Measurements from ENCODE around the gene VIL1. TPM values are rescaled to one million over a fixed set of nuclear protein-coding genes. Genes with fewer than 3 reads are reported as not detected.

Gene VIL1
- total RNA-seq = 100 to 1,000 TPM; 194 to 550 (median 341) TPM
- long read RNA-seq, donor 1, full-length matches to known transcripts = 54 of 110 reads
- long read RNA-seq, donor 1, partial matches to known transcripts = 50 of 110 reads
- long read RNA-seq, donor 1, other reads (novel, unspliced or antisense) = 6 of 110 reads
- long read RNA-seq, donor 2, full-length matches to known transcripts = 53 of 76 reads
- long read RNA-seq, donor 2, partial matches to known transcripts = 12 of 76 reads
- long read RNA-seq, donor 2, other reads (novel, unspliced or antisense) = 11 of 76 reads

DNA sequence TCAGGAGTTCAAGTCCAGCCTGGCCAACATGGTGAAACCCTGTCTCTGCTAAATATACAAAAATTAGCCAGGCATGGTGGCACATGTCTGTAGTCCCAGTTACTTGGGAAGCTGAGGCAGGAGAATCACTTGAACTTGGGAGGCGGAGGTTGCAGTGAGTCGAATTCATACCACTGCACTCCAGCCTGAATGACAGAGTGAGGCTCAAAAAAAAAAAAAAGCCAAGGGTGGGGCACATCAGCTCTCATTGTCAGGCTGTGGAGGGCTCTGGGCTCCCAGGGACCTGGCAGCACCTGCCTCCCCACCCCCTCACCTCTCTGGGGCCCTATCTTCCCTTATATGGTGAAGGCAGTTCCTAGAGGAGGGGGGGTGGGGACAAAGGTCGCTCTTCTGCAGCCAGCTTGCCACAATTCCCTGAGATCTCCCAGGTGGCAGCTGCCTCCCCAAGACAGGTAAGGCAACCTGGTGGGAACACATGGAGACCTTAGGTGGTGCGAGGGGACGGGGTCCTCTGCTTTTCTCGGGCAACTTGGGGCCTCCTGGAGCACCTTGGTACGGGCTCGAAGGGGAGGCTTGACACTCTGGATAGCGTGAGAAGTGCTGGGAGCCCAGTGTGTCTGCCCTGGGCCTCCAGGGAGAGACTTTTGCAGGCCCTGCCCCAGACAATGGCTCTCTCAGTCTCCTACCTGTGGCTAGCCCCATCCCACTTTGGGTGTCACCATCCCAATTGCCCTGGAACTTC, at the start of gene VIL1:
TSS of gene VIL1 (plus strand) at position 407 of the 742 bp plus-strand sequence. CDS start 4,656 bp downstream, outside the sequence.
- H3K4me3 ChIP-seq = peak within 1 kb of the TSS; percentile 25
- no peaks in the 10 kb centered on the region for H3K36me3 ChIP-seq (ENCODE audit: low read depth)
- peak; percentile 89 to 94 (median 90) for DNase-seq
- intact Hi-C loops (cut with DNase I, micrococcal nuclease) = no loop called here
- TF ChIP-seq, protein P1, sequence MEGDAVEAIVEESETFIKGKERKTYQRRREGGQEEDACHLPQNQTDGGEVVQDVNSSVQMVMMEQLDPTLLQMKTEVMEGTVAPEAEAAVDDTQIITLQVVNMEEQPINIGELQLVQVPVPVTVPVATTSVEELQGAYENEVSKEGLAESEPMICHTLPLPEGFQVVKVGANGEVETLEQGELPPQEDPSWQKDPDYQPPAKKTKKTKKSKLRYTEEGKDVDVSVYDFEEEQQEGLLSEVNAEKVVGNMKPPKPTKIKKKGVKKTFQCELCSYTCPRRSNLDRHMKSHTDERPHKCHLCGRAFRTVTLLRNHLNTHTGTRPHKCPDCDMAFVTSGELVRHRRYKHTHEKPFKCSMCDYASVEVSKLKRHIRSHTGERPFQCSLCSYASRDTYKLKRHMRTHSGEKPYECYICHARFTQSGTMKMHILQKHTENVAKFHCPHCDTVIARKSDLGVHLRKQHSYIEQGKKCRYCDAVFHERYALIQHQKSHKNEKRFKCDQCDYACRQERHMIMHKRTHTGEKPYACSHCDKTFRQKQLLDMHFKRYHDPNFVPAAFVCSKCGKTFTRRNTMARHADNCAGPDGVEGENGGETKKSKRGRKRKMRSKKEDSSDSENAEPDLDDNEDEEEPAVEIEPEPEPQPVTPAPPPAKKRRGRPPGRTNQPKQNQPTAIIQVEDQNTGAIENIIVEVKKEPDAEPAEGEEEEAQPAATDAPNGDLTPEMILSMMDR (IDR thresholded peaks at IDR 0.05) = no peak
- peak; percentile 92 for ATAC-seq
- peaks cover 6% of the 10 kb centered on the region for H3K4me1 ChIP-seq (ENCODE audit: low read depth)
- no peaks in the 10 kb centered on the region for H3K9me3 ChIP-seq

DNA sequence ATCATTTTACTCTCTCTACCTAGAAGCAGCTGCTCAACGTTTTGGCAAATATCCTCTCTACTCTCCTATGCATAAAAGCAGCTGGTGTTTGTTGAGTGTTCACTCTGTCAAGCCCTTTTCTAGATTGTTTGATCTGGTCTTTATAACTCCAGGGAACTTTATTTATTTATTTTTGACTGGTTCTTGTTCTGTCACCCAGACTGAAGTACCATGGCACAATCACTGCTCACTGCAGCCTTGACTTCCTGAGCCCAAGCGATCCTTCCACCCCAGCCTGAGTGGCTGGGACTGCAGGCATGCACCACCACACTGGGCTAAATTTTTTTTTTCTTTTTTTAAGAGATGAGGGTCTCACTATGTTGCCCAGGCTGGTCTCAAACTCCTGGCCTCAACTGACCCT, 49.6 kb upstream of the VIL1 start:
- TF ChIP-seq, protein P1 (IDR thresholded peaks at IDR 0.05) = no peak
- Histone ChIP-seq H3K4me1 (ENCODE audit: low read depth) (peaks cover 9% of the 10 kb centered on the region), H3K4me3 (no peak overlapping the region), H3K36me3 (ENCODE audit: low read depth) (no peaks in the 10 kb centered on the region), H3K9me3 (no peaks in the 10 kb centered on the region)
- DNase-seq = no peak
- ATAC-seq = peak; percentile 7
- intact Hi-C loops (cut with DNase I, micrococcal nuclease) = no loop called here

DNA sequence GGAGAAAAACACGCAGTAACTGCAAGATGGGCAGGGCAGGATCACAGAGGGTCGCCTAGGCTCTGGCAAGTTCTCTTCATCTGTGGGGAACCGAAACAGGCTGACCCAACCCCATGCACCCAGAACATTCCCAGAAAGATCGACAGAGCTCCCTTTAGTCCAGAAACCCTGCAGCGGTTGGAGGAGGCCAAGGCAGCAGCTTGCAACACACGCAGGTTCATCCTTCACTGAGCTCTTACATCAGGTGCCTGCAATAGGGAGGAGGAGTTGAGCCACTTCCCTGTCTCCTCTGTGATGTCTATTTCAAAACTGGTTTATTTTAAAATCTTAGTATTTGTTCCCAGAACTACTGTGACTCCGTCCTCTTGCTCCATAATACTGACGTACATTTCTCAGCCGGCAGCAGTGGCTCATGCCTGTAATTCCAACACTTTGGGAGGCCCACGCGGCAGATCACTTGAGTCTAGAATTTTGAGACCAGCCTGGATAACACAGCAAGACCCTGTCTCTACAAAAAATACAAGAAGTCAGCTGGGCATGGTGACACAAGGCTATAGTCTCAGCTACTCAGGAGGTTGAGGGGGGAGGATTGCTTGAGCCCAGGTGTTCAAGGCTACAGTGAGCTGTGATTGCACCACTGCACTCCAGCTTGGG, 48.4 kb upstream of the VIL1 start:
- intact Hi-C loops (cut with DNase I, micrococcal nuclease) = no loop called here
- peaks cover 9% of the 10 kb centered on the region for H3K4me1 ChIP-seq (ENCODE audit: low read depth)
- H3K9me3 ChIP-seq = no peaks in the 10 kb centered on the region
- ATAC-seq (peak; percentile 18), DNase-seq (no peak)
- TF ChIP-seq, protein P1 (IDR thresholded peaks at IDR 0.05) = no peak
- H3K4me3 ChIP-seq = no peak overlapping the region
- H3K36me3 ChIP-seq (ENCODE audit: low read depth) = no peaks in the 10 kb centered on the region

DNA sequence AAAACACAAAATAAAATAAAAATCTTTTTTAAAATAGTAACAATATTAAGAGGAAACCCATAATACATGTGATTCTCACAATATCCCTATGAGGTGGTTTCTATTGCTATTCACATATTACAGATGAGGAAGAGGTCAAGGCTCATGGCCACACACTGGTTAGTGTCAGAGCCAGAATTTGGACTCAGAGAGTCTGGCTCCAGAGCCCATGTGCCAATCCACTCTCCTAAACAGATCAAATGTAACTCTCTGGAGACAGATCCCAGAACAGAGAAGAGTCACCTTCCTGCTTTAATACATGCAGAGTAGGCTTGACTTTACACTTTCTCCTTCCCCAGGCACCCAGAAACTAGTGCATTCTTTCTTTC, 47.0 kb upstream of the VIL1 start:
- H3K9me3 ChIP-seq = no peaks in the 10 kb centered on the region
- intact Hi-C loops (cut with DNase I, micrococcal nuclease) = no loop called here
- H3K4me1 ChIP-seq (ENCODE audit: low read depth) = peaks cover 9% of the 10 kb centered on the region
- H3K4me3 ChIP-seq = no peak overlapping the region
- ATAC-seq = no peak
- TF ChIP-seq, protein P1 (IDR thresholded peaks at IDR 0.05) = no peak
- DNase-seq = no peak
- H3K36me3 ChIP-seq (ENCODE audit: low read depth) = no peaks in the 10 kb centered on the region

DNA sequence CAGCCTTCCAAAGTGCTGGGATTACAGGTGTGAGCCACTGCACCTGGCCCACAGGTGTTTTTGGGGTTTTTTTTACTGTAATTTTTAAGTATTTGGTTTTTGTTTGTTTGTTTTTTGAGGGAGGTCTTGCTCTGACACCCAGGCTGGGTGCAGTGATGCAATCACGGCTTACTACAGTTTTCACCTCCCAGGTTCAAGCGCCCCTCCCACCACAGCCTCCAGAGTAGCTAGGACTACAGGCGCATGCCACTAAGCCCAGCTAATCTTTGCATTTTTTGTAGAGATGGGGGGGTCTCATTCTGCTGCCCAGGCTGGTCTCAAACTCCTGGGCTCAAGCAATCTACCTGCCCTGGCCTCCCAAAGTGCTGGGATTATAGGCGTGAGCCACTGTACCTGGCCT, 44.1 kb upstream of the VIL1 start:
- TF ChIP-seq, protein P1 (IDR thresholded peaks at IDR 0.05) = no peak
- no peaks in the 10 kb centered on the region for H3K4me1 ChIP-seq (ENCODE audit: low read depth)
- H3K9me3 ChIP-seq = no peaks in the 10 kb centered on the region
- no peak overlapping the region for H3K4me3 ChIP-seq
- no peaks in the 10 kb centered on the region for H3K36me3 ChIP-seq (ENCODE audit: low read depth)
- no peak for ATAC-seq
- DNase-seq = no peak
- intact Hi-C loops (cut with DNase I, micrococcal nuclease) = no loop called here

All from mucosa of descending colon (tissue), 3 donors.